GM15510 (cell line): ENCODE measurements around the gene NOTCH4.

Experiments
- POLR2A ChIP-seq: IDR thresholded peaks from 3 replicates; pipeline ENCODE4 v1.6.1; 2011; ENCODE audit warnings: borderline replicate concordance; ENCODE audit not compliant: insufficient read length; ENCODE audit errors: extremely low read depth

NOTCH4 gene

GRCh38 chr6:32189069-32189741 is 34.7 kb downstream of the NOTCH4 start:
- TF ChIP-seq POLR2A = no peak

GRCh38 chr6:32188381-32189068 is 35.3 kb downstream of the NOTCH4 start:
- TF ChIP-seq POLR2A = no peak

GRCh38 chr6:32187009-32187709 is 36.7 kb downstream of the NOTCH4 start:
- TF ChIP-seq POLR2A = no peak

GRCh38 chr6:32184084-32184640 is 39.7 kb downstream of the NOTCH4 start, which contains the start of gene AGER:
AGER (minus strand) TSS chr6:32184253; CDS start chr6:32184222, 31 bp downstream.
- TF ChIP-seq POLR2A = no peak

GRCh38 chr6:32183483-32184083 is 40.3 kb downstream of the NOTCH4 start:
- no peak for TF ChIP-seq POLR2A

GRCh38 chr6:32183030-32183429 is 40.8 kb downstream of the NOTCH4 start:
- no peak for TF ChIP-seq POLR2A

GRCh38 chr6:32182555-32182981 is 41.3 kb downstream of the NOTCH4 start:
- TF ChIP-seq POLR2A = no peak

- no peak for TF ChIP-seq POLR2A
Observed at GRCh38 chr6:32181915-32182529, 41.8 kb downstream of the NOTCH4 start.

- TF ChIP-seq POLR2A = no peak
Observed at GRCh38 chr6:32181148-32181702, 42.6 kb downstream of the NOTCH4 start.

GRCh38 chr6:32179766-32180405 is 44.0 kb downstream of the NOTCH4 start:
- no peak for TF ChIP-seq POLR2A

- peak; percentile 2 for TF ChIP-seq POLR2A
Observed at GRCh38 chr6:32178547-32179440, 45.1 kb downstream of the NOTCH4 start.

- peak; percentile 49 for TF ChIP-seq POLR2A
Observed at GRCh38 chr6:32177788-32178546, 45.9 kb downstream of the NOTCH4 start, which contains the start of gene RNF5. RNF5 (plus strand) TSS chr6:32178405; CDS start chr6:32178512, 107 bp downstream.

GRCh38 chr6:32177183-32177787 is 46.6 kb downstream of the NOTCH4 start:
- no peak for TF ChIP-seq POLR2A
